ENCODE results near the gene CUL5. TPM values are rescaled to one million over a fixed set of nuclear protein-coding genes. Genes with fewer than 3 reads are reported as not detected.

CUL5 gene
- total and polyA plus RNA-seq, 2 experiments from 2014 or later = 26.0 to 40.9 TPM

DNA sequence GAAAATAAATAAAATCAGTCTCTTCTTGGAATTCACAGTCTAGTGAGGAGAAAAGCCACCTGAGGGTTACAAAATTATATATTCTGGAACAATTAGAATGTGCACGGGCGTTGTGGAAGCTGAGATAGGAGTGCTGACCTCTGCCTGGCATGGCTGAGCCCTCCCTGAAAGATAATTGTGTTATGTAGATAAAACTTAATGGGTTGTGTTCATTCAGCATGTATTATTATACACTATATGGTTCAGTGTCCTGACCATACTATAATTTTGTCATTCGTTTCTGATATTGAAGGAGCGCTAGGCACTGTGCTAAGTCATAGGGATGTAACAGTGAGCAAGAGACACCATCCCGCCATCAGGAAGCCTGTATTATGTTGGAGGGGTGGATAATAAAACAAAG is 116.4 kb downstream of the CUL5 start:
- ATAC-seq (no peak), DNase-seq (ENCODE audit: low spot score) (no peak)
- Histone ChIP-seq H3K27ac (ENCODE audit: low read depth) (no peak overlapping the region), H3K9me2 (ENCODE audit: insufficient read depth) (no peaks in the 10 kb centered on the region), H3K27me3 (ENCODE audit: insufficient read depth) (peaks cover 13% of the 10 kb centered on the region), H3F3A (replicated peaks; ENCODE audit: low read depth) (no peaks in the 10 kb centered on the region), H4K20me1 (replicated peaks; ENCODE audit: insufficient read depth) (no peaks in the 10 kb centered on the region; the same call in 1 of the 2 replicates), H3K79me2 (replicated peaks; ENCODE audit: insufficient read depth) (no peaks in the 10 kb centered on the region), H2AFZ (no peak overlapping the region), H3K36me3 (ENCODE audit: insufficient read depth) (no peaks in the 10 kb centered on the region), H3K4me1 (ENCODE audit: insufficient read depth) (peaks cover 6% of the 10 kb centered on the region), H3K4me2 (no peak overlapping the region), H3K4me3 (no peak overlapping the region)
- Mint-ChIP-seq H3K4me3 (no peak overlapping the region), H3K27ac (no peak overlapping the region), H3K4me1 (peaks cover 17% of the 10 kb centered on the region; the same call in 2 of the 3 replicates), H3K36me3 (ENCODE audit: low read depth) (peaks cover 2% of the 10 kb centered on the region; the same call in 1 of the 3 replicates), H3K9me3 (no peaks in the 10 kb centered on the region), H3K27me3 (ENCODE audit: insufficient read depth, low read depth, poor library complexity) (peaks cover 8% of the 10 kb centered on the region)
- TF ChIP-seq ZNF114 (CRISPR knock-in tag; IDR thresholded peaks at IDR 0.05) (no peak), NANOG (IDR thresholded peaks at IDR 0.05; ENCODE audit: borderline replicate concordance) (no peak), JUNB (IDR thresholded peaks at IDR 0.05; ENCODE audit: unreplicated experiment) (no peak), CREB1 (CRISPR knock-in tag; IDR thresholded peaks at IDR 0.05; ENCODE audit: low read depth) (no peak), STAT1 (IDR thresholded peaks at IDR 0.05; ENCODE audit: unreplicated experiment) (no peak), POLR2AphosphoS5 (IDR thresholded peaks at IDR 0.05; ENCODE audit: low read depth) (no peak), EZH2 (IDR thresholded peaks at IDR 0.05; ENCODE audit: low read depth, unreplicated experiment) (no peak), ZNF331 (CRISPR knock-in tag; IDR thresholded peaks at IDR 0.05; ENCODE audit: low read depth) (no peak), EZH2phosphoT487 (IDR thresholded peaks at IDR 0.05; ENCODE audit: unreplicated experiment) (no peak)
- TF ChIP-seq, protein P1, sequence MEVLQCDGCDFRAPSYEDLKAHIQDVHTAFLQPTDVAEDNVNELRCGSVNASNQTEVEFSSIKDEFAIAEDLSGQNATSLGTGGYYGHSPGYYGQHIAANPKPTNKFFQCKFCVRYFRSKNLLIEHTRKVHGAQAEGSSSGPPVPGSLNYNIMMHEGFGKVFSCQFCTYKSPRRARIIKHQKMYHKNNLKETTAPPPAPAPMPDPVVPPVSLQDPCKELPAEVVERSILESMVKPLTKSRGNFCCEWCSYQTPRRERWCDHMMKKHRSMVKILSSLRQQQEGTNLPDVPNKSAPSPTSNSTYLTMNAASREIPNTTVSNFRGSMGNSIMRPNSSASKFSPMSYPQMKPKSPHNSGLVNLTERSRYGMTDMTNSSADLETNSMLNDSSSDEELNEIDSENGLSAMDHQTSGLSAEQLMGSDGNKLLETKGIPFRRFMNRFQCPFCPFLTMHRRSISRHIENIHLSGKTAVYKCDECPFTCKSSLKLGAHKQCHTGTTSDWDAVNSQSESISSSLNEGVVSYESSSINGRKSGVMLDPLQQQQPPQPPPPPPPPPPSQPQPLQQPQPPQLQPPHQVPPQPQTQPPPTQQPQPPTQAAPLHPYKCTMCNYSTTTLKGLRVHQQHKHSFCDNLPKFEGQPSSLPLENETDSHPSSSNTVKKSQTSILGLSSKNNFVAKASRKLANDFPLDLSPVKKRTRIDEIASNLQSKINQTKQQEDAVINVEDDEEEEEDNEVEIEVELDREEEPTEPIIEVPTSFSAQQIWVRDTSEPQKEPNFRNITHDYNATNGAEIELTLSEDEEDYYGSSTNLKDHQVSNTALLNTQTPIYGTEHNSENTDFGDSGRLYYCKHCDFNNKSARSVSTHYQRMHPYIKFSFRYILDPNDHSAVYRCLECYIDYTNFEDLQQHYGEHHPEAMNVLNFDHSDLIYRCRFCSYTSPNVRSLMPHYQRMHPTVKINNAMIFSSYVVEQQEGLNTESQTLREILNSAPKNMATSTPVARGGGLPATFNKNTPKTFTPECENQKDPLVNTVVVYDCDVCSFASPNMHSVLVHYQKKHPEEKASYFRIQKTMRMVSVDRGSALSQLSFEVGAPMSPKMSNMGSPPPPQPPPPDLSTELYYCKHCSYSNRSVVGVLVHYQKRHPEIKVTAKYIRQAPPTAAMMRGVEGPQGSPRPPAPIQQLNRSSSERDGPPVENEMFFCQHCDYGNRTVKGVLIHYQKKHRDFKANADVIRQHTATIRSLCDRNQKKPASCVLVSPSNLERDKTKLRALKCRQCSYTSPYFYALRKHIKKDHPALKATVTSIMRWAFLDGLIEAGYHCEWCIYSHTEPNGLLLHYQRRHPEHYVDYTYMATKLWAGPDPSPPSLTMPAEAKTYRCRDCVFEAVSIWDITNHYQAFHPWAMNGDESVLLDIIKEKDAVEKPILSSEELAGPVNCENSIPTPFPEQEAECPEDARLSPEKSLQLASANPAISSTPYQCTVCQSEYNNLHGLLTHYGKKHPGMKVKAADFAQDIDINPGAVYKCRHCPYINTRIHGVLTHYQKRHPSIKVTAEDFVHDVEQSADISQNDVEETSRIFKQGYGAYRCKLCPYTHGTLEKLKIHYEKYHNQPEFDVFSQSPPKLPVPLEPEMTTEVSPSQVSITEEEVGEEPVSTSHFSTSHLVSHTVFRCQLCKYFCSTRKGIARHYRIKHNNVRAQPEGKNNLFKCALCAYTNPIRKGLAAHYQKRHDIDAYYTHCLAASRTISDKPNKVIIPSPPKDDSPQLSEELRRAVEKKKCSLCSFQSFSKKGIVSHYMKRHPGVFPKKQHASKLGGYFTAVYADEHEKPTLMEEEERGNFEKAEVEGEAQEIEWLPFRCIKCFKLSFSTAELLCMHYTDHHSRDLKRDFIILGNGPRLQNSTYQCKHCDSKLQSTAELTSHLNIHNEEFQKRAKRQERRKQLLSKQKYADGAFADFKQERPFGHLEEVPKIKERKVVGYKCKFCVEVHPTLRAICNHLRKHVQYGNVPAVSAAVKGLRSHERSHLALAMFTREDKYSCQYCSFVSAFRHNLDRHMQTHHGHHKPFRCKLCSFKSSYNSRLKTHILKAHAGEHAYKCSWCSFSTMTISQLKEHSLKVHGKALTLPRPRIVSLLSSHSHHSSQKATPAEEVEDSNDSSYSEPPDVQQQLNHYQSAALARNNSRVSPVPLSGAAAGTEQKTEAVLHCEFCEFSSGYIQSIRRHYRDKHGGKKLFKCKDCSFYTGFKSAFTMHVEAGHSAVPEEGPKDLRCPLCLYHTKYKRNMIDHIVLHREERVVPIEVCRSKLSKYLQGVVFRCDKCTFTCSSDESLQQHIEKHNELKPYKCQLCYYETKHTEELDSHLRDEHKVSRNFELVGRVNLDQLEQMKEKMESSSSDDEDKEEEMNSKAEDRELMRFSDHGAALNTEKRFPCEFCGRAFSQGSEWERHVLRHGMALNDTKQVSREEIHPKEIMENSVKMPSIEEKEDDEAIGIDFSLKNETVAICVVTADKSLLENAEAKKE (CRISPR knock-in tag; IDR thresholded peaks at IDR 0.05) = no peak
- TF ChIP-seq, protein P2, sequence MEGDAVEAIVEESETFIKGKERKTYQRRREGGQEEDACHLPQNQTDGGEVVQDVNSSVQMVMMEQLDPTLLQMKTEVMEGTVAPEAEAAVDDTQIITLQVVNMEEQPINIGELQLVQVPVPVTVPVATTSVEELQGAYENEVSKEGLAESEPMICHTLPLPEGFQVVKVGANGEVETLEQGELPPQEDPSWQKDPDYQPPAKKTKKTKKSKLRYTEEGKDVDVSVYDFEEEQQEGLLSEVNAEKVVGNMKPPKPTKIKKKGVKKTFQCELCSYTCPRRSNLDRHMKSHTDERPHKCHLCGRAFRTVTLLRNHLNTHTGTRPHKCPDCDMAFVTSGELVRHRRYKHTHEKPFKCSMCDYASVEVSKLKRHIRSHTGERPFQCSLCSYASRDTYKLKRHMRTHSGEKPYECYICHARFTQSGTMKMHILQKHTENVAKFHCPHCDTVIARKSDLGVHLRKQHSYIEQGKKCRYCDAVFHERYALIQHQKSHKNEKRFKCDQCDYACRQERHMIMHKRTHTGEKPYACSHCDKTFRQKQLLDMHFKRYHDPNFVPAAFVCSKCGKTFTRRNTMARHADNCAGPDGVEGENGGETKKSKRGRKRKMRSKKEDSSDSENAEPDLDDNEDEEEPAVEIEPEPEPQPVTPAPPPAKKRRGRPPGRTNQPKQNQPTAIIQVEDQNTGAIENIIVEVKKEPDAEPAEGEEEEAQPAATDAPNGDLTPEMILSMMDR (conservative IDR thresholded peaks at IDR 0.05; ENCODE audit: low read depth in 2 of 2) = no peak
- TF ChIP-seq, protein P3, sequence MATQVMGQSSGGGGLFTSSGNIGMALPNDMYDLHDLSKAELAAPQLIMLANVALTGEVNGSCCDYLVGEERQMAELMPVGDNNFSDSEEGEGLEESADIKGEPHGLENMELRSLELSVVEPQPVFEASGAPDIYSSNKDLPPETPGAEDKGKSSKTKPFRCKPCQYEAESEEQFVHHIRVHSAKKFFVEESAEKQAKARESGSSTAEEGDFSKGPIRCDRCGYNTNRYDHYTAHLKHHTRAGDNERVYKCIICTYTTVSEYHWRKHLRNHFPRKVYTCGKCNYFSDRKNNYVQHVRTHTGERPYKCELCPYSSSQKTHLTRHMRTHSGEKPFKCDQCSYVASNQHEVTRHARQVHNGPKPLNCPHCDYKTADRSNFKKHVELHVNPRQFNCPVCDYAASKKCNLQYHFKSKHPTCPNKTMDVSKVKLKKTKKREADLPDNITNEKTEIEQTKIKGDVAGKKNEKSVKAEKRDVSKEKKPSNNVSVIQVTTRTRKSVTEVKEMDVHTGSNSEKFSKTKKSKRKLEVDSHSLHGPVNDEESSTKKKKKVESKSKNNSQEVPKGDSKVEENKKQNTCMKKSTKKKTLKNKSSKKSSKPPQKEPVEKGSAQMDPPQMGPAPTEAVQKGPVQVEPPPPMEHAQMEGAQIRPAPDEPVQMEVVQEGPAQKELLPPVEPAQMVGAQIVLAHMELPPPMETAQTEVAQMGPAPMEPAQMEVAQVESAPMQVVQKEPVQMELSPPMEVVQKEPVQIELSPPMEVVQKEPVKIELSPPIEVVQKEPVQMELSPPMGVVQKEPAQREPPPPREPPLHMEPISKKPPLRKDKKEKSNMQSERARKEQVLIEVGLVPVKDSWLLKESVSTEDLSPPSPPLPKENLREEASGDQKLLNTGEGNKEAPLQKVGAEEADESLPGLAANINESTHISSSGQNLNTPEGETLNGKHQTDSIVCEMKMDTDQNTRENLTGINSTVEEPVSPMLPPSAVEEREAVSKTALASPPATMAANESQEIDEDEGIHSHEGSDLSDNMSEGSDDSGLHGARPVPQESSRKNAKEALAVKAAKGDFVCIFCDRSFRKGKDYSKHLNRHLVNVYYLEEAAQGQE (IDR thresholded peaks at IDR 0.05; ENCODE audit: unreplicated experiment) = no peak
- TF ChIP-seq, protein P4, sequence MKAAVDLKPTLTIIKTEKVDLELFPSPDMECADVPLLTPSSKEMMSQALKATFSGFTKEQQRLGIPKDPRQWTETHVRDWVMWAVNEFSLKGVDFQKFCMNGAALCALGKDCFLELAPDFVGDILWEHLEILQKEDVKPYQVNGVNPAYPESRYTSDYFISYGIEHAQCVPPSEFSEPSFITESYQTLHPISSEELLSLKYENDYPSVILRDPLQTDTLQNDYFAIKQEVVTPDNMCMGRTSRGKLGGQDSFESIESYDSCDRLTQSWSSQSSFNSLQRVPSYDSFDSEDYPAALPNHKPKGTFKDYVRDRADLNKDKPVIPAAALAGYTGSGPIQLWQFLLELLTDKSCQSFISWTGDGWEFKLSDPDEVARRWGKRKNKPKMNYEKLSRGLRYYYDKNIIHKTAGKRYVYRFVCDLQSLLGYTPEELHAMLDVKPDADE (IDR thresholded peaks at IDR 0.05) = no peak
